ENCODE data around the gene IQCB1.
"Not testable (repeated sequence)": the region's sequence is repeated elsewhere in the genome, so short reads cannot be mapped to it uniquely, and the experiment has no call there.

Gene IQCB1

DNA sequence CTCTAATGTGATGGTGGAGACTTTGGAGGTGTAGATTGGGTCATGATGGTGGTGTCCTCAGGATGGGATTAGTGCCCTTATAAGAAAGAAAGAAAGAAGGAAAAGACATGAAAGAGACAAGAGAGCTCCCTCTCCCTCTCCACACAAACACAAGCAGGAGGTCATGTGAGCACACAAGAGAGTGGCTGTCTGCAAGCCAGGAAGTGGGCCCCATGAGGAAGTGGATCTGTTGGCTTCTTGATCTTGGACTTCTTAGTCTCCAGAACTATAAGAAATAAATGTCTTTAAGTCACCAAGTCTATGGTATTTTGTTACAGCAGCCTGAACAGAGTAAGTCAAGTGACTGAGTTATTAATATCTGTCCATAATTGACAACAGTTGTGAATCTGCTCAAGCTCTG lies 17.1 kb downstream of the IQCB1 start:
- DNase-seq (ENCODE audit: low spot score) = no peak

DNA sequence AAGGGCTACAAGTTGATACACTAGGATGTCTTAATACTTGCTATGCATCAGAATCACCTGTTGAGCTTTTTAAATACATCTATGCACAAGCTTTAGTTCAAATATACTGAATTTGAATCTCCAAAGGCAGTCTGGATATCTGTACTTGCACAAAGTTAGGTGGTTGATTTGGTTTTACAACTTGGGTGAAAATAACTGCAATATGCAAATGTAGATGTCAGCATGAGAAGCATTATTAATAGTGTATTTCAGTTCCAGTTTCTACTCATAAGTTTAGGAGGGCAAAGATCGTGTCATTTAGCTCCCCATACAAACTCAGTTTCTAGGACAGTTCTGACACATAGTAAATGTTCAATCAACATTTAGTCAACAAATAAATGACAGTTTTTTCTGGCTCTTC lies 25.6 kb downstream of the IQCB1 start:
- no peak for DNase-seq (ENCODE audit: low spot score)

- DNase-seq (ENCODE audit: low spot score) = no peak
Observed at GRCh38 chr3:121803771-121804320, 31.0 kb downstream of the IQCB1 start.

GRCh38 chr3:121800906-121801305 lies 34.0 kb downstream of the IQCB1 start:
- DNase-seq (ENCODE audit: low spot score) = no peak

DNA sequence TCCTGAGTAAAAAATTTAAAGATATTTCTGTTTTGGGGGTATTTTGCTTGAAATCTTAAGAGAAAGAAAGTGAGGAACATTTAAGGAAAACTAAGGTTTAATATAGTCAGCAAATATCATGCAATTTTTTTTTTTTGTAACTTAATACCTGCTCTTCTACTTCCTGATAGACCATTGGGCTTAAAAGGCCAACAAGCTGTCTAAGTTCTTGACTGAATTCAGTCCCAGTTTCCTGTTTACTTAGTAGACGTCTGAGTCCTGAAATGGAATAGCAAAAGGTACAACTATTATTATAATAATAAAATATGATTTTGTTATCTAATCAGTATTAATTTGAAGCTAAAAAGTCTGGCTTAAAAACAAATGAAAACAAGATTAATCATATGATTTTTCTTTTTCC lies 37.9 kb downstream of the IQCB1 start:
- DNase-seq (ENCODE audit: low spot score) = no peak

GRCh38 chr3:121794264-121794983 lies 40.4 kb downstream of the IQCB1 start:
- no peak for DNase-seq (ENCODE audit: low spot score)

GRCh38 chr3:121793078-121793477 lies 41.8 kb downstream of the IQCB1 start:
- DNase-seq (ENCODE audit: low spot score) = no peak

- DNase-seq (ENCODE audit: low spot score) = no peak
Observed at GRCh38 chr3:121786485-121786884, 48.4 kb downstream of the IQCB1 start.

DNA sequence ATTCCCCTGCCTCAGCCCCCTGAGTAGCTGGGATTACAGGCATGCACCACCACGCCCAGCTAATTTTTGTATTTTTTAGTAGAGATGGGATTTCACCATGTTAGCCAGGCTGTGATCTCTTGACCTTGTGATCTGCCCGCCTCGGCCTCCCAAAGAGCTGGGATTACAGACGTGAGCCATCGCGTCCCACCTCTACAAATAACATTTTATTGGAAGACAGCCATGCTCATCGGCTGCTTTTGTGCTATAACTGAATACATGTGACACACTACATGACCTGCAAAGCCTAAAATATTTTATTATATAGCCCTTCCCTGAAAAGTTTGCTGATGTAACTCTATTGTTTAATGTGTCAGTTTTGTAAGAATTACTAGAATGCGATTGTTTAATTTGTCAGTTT lies 52.1 kb downstream of the IQCB1 start:
- not testable (repeated sequence) for DNase-seq (ENCODE audit: low spot score)

- DNase-seq (ENCODE audit: low spot score) = no peak
Observed at GRCh38 chr3:121781611-121782010, 53.2 kb downstream of the IQCB1 start.

GRCh38 chr3:121775095-121775494 lies 59.8 kb downstream of the IQCB1 start:
- DNase-seq (ENCODE audit: low spot score) = not testable (repeated sequence)

GRCh38 chr3:121769246-121769645 lies 65.6 kb downstream of the IQCB1 start:
- DNase-seq (ENCODE audit: low spot score) = no peak

DNA sequence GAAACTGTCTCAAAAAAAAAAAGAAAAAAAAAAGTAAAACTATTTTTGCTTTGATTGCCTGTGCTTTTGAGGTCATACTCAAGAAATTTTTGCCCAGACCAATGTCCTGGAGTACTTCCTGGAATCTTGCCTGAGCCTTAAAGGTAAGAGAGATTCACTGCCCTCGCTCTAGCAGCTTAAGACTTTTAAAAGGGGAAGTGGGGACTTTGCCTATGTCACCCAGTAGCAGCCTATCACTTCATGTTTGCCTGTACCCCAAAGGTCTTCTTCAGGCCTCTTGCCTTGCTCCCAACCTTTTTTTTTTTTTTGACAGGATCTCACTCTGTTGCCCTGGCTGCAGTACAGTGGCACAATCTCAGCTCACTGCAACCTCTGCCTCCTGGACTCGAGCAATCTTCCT lies 66.4 kb downstream of the IQCB1 start:
- DNase-seq (ENCODE audit: low spot score) = no peak

DNA sequence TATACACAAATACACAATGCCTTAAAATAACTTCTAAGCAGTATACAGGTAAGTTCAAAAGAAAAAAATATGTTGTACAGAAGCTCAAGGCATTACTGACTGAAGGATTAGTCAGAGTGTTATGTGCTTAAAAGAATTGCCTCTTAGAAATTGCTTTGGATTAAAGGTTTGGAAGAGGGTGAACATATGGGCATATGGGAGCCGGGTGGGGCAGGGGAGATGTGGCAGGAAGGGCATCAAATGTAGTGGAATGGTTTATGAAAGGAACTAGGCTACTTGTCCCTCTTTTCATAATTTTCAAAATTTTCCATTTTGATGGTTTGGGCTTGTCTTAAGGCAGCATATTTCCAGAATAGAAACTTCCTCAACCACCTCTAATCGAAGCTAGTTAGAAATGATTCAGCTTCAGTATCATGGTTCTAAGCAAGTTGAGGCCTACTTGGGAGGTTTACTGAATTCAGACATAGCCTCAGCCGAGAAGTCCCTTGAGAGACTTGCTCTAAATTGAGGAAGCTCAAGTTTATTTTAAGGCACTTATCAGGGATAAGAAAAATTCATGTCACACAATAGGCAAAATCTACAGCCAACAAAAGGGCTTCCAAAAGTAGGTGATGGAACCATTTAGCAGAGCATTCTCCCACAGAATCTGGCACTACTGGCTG lies 75.2 kb downstream of the IQCB1 start:
- no peak for DNase-seq (ENCODE audit: low spot score)

DNA sequence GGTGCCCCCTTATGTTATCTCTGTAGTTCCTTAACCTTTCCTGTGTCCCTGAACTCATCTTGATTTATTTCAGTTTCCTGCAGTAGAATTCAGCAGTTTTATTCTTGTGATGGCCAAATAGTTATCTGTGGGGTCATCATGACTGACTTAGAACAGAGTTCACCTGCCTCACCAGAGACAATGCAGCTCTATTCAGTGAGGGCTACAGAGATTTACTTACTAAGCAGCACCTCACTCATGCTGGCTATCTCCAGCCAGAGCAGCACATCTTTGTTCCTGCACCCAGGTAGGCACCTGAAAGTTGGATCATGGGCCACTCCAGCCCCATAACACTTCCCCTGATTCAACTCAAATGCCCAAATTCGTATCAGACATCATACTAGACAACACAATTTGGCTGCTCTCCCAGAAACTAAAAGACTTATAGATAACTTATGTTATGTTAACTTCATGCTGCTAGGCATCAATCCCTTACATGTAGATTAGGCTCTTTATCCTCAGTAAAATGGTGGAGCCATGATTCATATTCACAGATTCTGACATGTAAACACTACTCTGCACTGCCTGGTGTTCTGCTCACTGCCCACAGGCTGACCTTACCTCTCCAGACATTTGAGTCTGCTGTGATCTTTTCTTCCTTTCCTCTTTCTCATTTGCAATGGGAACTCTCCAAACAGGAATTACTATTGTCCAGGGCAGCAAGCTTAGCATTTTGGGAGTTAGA lies 76.0 kb downstream of the IQCB1 start:
- DNase-seq (ENCODE audit: low spot score) = no peak

DNA sequence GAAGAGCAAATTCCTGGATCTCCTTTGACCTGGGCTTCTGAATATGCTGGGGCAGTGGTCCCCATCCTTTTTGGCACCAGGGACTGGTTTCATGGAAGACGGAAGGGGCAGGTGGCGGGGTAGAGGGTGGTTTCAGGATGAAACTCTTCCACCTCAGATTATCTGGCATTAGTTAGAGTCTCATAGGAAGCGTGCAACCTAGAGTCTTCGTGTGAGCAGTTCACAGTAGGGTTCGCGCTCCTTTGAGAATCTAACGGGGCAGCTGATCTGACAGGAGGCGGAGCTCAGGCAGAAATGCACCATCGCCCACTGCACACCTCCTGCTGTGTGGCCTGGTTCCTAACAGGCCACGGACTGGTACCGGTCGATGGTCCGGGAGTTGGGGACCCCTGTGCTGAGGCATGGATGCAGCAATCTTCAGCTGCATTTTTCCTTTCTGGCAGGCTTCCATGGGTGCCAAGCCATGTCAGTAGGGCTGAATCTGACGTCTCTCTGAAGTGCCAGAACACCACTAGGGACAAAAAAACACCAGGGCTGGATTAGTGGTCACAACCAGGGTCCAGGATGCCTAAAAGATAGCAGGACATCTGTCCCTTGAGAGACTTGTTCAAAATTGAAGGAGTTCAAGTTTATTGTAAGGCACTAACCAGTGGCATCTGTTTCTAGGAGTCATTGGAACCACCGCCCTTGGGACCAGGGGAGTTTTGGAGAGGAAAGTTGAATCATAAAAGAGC lies 76.9 kb downstream of the IQCB1 start:
- no peak for DNase-seq (ENCODE audit: low spot score)

GRCh38 chr3:121757087-121757811 lies 77.6 kb downstream of the IQCB1 start:
- no peak for DNase-seq (ENCODE audit: low spot score)

DNA sequence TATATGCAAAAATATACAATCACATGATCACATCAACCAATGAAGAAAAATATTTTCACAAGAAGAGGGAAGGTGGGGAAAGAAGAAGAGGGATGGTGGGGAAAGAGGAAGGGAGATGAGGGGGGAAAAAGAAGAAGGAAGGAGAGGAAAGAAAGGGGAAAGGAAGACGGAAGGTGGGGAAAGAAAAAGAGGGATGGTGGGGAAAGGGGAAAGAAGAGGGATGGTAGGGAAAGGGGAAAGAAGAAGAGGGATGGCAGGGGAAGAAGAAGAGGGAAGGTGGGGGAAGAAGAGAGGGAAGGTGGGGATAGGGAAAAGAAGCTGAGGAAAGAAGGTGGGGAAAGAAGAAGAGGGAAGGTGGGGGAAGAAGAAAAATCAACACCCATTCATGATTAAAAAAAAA lies 82.1 kb downstream of the IQCB1 start:
- no peak for DNase-seq (ENCODE audit: low spot score)

GRCh38 chr3:121752261-121752660 lies 82.6 kb downstream of the IQCB1 start:
- DNase-seq (ENCODE audit: low spot score) = no peak

DNA sequence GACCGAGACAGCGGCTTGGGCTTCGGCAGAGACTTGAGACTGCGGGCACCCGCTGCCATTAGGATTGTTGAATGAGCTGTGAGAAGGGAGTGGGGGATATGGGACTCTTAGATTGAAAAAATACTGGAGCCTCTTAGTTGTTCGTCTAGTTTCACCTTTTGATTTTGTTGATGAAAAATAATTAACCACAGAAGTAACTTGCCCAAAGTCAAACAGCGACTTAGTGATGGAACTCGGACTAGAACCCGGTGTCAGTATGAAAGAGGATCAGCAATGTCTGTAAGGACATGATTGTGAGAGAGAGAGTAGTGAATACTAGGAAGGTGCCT lies 84.8 kb downstream of the IQCB1 start:
- DNase-seq (ENCODE audit: low spot score) = no peak

All from SK-N-DZ (cell line).